GM15510 (cell line): Measurements from ENCODE around the gene TMTC4.

Source experiments
- POLR2A ChIP-seq: IDR thresholded peaks from 3 replicates; pipeline ENCODE4 v1.6.1; 2011; ENCODE audit warnings: borderline replicate concordance; ENCODE audit not compliant: insufficient read length; ENCODE audit errors: extremely low read depth

TMTC4 gene

GRCh38 chr13:100611678-100612492 lies 62.7 kb downstream of the TMTC4 start:
- no peak for TF ChIP-seq POLR2A

DNA sequence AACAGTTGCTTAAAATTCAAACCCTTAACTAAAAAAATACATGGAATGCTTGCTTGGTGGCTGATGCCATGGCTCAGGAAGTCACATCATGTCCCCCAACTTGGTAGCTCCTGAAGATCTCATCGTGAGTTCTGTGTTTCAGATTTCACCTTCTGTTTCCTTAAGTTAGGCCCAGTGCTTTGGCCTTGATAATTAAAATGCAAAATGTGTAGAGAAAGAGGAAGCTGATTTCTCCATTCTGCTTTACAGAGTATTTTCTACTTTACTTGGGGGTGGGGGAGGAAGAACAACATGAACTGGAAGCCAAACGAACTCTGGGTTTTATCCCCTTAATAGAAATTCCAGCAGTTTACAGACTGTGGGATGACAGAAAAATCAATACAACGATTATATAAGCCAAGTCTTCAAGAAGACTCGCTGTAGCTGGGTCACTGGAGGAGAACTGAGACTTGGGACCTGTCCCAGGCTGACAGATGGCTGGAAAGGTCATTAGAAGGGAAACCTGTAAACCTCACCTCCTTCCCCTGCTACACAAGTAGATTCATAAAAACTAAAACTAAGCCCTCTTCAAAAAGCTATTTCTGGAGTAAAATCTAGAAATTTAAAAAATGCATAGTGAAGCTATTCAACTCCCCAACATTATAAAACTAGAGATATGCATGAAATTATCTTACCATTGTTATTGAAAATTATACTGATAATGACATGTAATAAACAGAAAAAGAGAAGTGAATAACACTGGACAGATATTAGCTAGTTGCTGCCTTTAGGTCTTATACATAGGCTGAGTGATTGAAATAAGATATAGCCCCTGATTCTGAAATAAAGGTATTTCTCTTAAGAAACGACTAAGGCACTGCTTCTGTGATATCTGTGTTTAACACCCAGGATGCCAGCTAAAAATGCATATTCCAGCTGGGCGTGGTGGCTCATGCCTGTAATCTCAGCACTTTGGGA lies 63.9 kb downstream of the TMTC4 start:
- no peak for TF ChIP-seq POLR2A

GRCh38 chr13:100608906-100609305 lies 65.7 kb downstream of the TMTC4 start:
- TF ChIP-seq POLR2A = no peak

DNA sequence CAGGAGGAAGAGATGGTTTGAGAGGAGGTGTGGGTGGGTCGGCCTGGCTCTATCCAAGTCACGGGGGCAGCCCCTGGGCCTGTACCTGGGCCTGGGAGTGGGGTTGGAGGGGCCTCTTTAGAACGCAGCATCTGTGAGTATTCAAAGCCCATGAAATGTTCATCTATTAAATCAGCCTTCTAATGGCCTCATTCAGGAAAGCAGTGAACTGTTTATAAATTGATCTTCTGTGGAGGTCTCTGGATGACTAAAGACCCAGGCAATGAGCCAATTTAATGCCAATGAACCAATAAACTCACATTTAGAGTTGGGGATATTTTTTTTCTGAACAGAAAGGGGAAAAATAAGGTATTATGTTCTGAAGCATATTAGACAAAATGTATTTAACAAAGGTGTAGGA lies 66.1 kb downstream of the TMTC4 start:
- no peak for TF ChIP-seq POLR2A

- TF ChIP-seq POLR2A = no peak
Observed at GRCh38 chr13:100604918-100605710, 69.5 kb downstream of the TMTC4 start.

DNA sequence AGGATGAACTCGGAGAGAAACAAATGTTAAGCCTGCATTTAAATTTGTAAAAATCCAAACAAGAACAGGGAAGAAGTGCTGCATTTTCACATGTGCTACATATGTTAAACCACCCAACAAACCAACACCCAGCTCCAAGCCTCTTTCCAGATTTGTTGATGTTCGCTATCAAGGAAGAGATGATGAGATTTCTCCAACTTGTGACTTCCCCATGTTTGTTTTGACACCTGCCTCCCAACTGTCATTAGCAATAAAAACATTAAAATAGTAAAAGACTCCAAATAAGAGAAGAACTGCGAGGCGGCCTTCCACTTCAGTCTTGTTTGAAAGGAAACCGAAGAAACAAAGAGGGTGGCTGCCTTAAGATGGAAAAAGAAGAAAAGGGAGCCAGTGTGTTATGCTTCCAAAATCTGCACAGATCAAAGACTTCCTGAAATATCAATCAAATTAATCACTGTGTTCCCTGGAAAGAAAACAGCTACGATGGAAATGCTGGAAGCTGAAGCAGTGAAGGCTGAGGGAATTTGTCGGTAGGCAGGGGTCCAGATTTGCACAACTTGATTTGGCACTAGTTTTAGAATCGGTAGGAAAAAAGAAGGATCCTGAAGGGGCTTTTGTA lies 72.0 kb downstream of the TMTC4 start:
- TF ChIP-seq POLR2A = no peak

DNA sequence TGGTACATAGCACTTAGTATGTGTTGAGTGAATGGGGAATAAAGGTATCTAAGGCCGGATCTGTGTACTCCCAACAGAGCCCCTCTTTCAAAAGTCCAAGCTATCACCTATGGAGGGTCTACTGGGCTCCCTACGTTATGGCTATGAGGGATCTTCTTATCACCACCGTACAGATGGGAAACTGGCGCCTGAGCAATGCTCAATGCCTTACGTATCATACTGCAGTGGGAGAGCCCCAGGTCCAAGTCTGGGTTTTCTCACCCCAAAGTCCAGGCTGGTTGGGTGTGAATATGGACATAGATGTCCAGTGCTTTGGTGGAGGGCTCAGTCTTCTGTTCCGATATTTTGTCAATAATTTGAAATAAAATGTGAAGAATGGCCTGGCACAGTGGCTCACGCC lies 72.9 kb downstream of the TMTC4 start:
- TF ChIP-seq POLR2A = no peak

DNA sequence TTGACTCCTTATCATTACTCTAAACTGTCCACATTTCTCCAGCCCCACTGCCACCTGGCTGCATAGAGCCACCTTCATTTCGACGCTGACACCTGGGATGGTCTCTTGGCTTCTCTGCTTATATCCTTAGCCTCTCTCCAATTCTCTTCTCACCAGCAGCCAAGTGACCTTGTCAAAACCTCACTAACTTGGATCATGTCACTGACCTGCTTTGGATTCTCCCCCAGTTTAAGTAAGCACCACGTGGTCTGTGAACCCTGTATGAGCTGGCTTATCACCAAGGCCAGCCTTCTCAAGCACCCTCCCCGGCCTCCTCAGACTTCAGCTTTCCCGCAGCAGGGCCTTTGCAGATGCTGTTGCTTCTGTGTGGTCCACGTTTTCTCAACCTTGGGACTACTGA lies 73.7 kb downstream of the TMTC4 start:
- TF ChIP-seq POLR2A = no peak

- TF ChIP-seq POLR2A = no peak
Observed at GRCh38 chr13:100600461-100600860, 74.1 kb downstream of the TMTC4 start.

GRCh38 chr13:100597253-100597652 lies 77.3 kb downstream of the TMTC4 start:
- no peak for TF ChIP-seq POLR2A

- TF ChIP-seq POLR2A = no peak
Observed at GRCh38 chr13:100596516-100596915, 78.1 kb downstream of the TMTC4 start.

DNA sequence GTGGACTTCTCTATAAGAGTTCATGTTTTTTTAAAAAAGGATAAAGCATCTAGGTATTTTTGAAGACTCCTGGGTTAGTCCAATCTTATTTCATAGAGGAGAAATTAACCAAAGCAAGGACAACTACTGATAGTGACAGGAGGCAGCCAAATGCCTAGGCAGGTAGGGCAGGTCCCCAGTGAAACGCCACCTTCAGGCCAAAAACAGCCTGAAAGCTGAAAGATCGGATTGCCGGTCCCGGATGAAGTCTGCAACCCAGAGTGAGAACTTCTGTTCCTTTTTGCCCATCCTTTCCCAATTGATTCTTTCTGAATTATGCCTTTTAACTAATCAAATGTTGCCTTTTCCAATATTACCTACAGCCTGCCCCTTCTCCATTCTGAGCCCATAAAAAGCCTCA lies 79.9 kb downstream of the TMTC4 start:
- TF ChIP-seq POLR2A = no peak

DNA sequence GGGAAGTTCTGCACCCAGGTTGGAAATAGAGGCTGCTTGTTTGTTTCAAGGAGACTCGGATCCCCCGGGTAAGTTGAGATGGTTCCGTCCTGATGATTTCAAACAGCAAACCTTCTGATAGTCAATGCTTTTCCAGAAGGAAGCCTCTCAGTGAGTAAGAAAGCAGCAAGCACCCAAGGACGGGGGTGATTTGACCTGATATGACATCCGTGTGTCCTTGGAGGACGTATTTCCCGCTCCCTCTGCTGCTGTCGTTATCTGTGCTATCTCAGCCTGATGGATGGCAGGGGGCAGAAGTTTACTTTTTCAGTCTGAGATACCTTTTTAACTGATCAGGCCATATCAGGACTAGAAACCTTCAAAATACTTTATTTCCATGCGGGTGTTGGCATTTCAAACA lies 80.3 kb downstream of the TMTC4 start:
- no peak for TF ChIP-seq POLR2A

DNA sequence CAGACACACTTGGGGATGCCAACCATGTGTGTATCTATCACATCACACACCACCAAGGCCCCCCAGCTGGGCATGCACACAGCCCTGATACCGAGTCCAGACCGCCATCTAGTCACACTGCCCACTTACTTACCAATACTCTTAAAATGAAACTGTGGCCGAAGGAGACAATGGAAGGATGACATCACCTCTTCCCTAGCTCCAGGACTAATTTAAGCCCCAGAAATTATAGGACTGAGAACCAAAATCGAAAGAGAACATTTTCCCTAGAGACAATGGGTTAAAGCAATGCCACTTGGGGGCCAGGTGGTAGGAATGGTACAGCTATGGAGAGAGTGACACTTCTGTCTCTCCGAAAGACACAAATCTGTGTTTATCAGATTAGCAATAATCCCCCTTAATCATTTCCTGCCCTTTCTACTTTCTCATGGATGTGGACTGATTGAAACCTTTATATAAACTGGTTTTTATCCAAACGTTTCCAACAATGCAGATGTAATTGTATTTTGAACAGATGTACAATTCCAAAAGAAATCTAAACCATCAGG lies 85.3 kb downstream of the TMTC4 start:
- TF ChIP-seq POLR2A = no peak
